Measurements from ENCODE around the gene RPL15. TPM values are rescaled to one million over a fixed set of nuclear protein-coding genes. Genes with fewer than 3 reads are reported as not detected.

RPL15 gene
- total and polyA plus RNA-seq, 2 donors (not counting 1 experiment from before 2014, with no cell fraction given) = 2,177 to 5,195 TPM

DNA sequence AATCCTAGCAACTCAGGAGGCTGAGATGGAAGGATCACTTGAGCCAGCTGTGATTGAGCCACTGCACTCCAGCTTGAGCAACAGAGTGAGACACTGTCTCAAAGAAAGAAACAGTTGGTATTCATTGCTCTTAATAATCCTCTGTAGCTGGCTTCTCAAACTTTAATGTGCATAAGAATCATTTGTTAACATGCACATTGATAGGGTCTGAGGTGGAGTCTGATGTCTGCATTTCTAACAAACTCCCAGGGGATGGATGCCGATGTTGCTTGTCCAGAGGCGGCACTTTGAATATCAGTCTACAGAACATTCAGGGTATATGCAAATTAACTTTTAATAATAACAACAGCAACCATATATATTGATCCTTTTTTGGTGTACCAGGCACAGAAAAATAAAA is 40.0 kb upstream of the RPL15 start:
- Histone ChIP-seq H3K9ac (ENCODE audit: low read length) (no peak overlapping the region), H3K9me3 (ENCODE audit: control extremely low read depth in 1 of 3, control insufficient read depth in 2 of 3, insufficient read depth in 1 of 3, low read length in 2 of 3) (peaks cover 0 to 2% (median 0%) of the 10 kb centered on the region in 3 donors), H2AFZ (ENCODE audit: insufficient read depth, low read depth, low read length, poor library complexity, severe bottlenecking) (no peak overlapping the region), H3K27me3 (replicated peaks in 1 of 4; ENCODE audit: control extremely low read depth in 1 of 4, control insufficient read depth in 3 of 4, insufficient read depth in 4 of 4, low read length in 3 of 4) (no peaks in the 10 kb centered on the region), H3K79me2 (ENCODE audit: control insufficient read depth, insufficient read depth, low read length) (peaks cover 61% of the 10 kb centered on the region), H3K4me2 (replicated peaks; ENCODE audit: low read depth, low read length, poor library complexity, severe bottlenecking) (no peak overlapping the region), H3K27ac (ENCODE audit: low read length in 2 of 2) (no peak overlapping the region), H3K36me3 (replicated peaks in 1 of 2; ENCODE audit: control extremely low read depth in 1 of 2, control insufficient read depth in 1 of 2, extremely low read depth in 1 of 2, insufficient read depth in 2 of 2, low read length in 1 of 2) (no peaks in the 10 kb centered on the region), H3K4me1 (ENCODE audit: control insufficient read depth in 2 of 2, insufficient read depth in 2 of 2, low read length in 2 of 2) (peaks cover 0 to 13% of the 10 kb centered on the region in 2 donors), H3K4me3 (ENCODE audit: control extremely low read depth in 1 of 5, extremely low read depth in 1 of 5, insufficient read depth in 1 of 5, low read depth in 2 of 5, low read length in 4 of 5) (no peak overlapping the region), H4K20me1 (ENCODE audit: control insufficient read depth, insufficient read depth, low read length, poor library complexity, severe bottlenecking) (peaks cover 52% of the 10 kb centered on the region)
- no peaks in the 10 kb centered on the region for H3K27me3 Mint-ChIP-seq
- ChIA-PET POLR2A (no interaction called here), CTCF (interaction anchor here (0.6 to 1.4 kb wide), 2 partner anchors 11 to 12 kb away, joined by 3 to 4 read pairs; no protein-coding TSS in a partner anchor)
- intact Hi-C loops (cut with micrococcal nuclease) = loop anchor here (10.0 kb wide), 1 partner anchor 1312 kb away; no protein-coding TSS in a partner anchor
- H3K9me3 Mint-ChIP-seq (ENCODE audit: insufficient read depth) = no peaks in the 10 kb centered on the region
- no peak for ATAC-seq (ENCODE audit: low read depth)
- WGBS (ENCODE audit: insufficient coverage) = no CpG with 5 or more reads among the region's 2 CpGs
- TF ChIP-seq, protein P1, sequence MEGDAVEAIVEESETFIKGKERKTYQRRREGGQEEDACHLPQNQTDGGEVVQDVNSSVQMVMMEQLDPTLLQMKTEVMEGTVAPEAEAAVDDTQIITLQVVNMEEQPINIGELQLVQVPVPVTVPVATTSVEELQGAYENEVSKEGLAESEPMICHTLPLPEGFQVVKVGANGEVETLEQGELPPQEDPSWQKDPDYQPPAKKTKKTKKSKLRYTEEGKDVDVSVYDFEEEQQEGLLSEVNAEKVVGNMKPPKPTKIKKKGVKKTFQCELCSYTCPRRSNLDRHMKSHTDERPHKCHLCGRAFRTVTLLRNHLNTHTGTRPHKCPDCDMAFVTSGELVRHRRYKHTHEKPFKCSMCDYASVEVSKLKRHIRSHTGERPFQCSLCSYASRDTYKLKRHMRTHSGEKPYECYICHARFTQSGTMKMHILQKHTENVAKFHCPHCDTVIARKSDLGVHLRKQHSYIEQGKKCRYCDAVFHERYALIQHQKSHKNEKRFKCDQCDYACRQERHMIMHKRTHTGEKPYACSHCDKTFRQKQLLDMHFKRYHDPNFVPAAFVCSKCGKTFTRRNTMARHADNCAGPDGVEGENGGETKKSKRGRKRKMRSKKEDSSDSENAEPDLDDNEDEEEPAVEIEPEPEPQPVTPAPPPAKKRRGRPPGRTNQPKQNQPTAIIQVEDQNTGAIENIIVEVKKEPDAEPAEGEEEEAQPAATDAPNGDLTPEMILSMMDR (IDR thresholded peaks at IDR 0.05) = no peak
- TF ChIP-seq EZH2 (IDR thresholded peaks at IDR 0.05; ENCODE audit: borderline replicate concordance, insufficient read depth, low read depth, low read length, poor library complexity, severe bottlenecking) = no peak
- no peak overlapping the region for H3K4me3 Mint-ChIP-seq
- H3K27ac Mint-ChIP-seq = no peak overlapping the region
- no peak for DNase-seq
- peaks cover 56% of the 10 kb centered on the region for H3K4me1 Mint-ChIP-seq

DNA sequence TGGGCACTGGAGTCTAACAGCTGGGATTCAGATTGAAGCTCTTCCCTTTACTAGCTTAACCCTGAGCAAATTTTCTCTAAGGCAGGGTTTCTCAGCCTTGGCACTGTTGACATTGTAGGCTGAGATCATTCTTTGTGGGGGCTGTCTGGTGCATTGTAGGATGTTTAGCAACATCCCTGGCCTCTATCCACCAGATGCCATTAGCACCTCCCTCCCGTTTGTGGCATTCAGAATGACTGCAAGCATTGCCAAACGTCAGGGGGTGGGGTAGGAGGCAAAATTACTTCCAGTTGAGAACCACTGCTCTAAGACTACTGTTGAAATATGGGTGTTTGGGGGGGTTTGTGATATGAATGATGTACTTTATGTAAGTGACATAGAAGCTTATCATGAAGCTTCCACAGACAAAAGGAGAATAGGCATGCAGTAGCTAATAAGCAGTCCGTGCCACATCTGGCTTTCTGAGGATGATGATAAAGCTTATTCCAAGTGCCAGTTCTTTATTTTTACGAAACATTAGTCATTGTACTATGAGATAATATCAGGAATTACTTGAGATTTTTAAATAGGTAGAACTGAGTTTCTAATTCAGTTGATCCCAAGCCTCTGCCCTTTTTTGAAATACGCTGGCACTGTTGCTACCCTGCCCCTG is 39.5 kb upstream of the RPL15 start:
- TF ChIP-seq, protein P1 (IDR thresholded peaks at IDR 0.05) = no peak
- no peak for TF ChIP-seq EZH2 (IDR thresholded peaks at IDR 0.05; ENCODE audit: borderline replicate concordance, insufficient read depth, low read depth, low read length, poor library complexity, severe bottlenecking)
- Histone ChIP-seq H4K20me1 (ENCODE audit: control insufficient read depth, insufficient read depth, low read length, poor library complexity, severe bottlenecking) (peaks cover 52% of the 10 kb centered on the region), H3K27me3 (replicated peaks in 1 of 4; ENCODE audit: control extremely low read depth in 1 of 4, control insufficient read depth in 3 of 4, insufficient read depth in 4 of 4, low read length in 3 of 4) (no peaks in the 10 kb centered on the region), H3K4me1 (ENCODE audit: control insufficient read depth in 2 of 2, insufficient read depth in 2 of 2, low read length in 2 of 2) (peaks cover 0 to 13% of the 10 kb centered on the region in 2 donors), H3K4me2 (replicated peaks; ENCODE audit: low read depth, low read length, poor library complexity, severe bottlenecking) (no peak overlapping the region), H2AFZ (ENCODE audit: insufficient read depth, low read depth, low read length, poor library complexity, severe bottlenecking) (no peak overlapping the region), H3K4me3 (ENCODE audit: control extremely low read depth in 1 of 5, extremely low read depth in 1 of 5, insufficient read depth in 1 of 5, low read depth in 2 of 5, low read length in 4 of 5) (no peak overlapping the region), H3K79me2 (ENCODE audit: control insufficient read depth, insufficient read depth, low read length) (peaks cover 57% of the 10 kb centered on the region), H3K36me3 (replicated peaks in 1 of 2; ENCODE audit: control extremely low read depth in 1 of 2, control insufficient read depth in 1 of 2, extremely low read depth in 1 of 2, insufficient read depth in 2 of 2, low read length in 1 of 2) (no peaks in the 10 kb centered on the region), H3K27ac (ENCODE audit: low read length in 2 of 2) (no peak overlapping the region), H3K9ac (ENCODE audit: low read length) (no peak overlapping the region), H3K9me3 (ENCODE audit: control extremely low read depth in 1 of 3, control insufficient read depth in 2 of 3, insufficient read depth in 1 of 3, low read length in 2 of 3) (peaks cover 0 to 8% (median 0%) of the 10 kb centered on the region in 3 donors)
- WGBS (ENCODE audit: insufficient coverage) = 100% methylated on average over 2 of the region's 5 CpGs
- intact Hi-C loops (cut with micrococcal nuclease) = loop anchor here (10.0 kb wide), 1 partner anchor 1313 kb away; no protein-coding TSS in a partner anchor
- POLR2A ChIA-PET = no interaction called here
- DNase-seq (no peak), ATAC-seq (ENCODE audit: low read depth) (no peak)
- Mint-ChIP-seq H3K27me3 (no peaks in the 10 kb centered on the region), H3K9me3 (ENCODE audit: insufficient read depth) (no peaks in the 10 kb centered on the region), H3K27ac (no peak overlapping the region), H3K4me3 (no peak overlapping the region), H3K4me1 (peaks cover 56% of the 10 kb centered on the region)
- CTCF ChIA-PET = interaction anchor here (0.6 to 1.4 kb wide), 2 partner anchors 10 to 11 kb away, joined by 3 to 4 read pairs; no protein-coding TSS in a partner anchor
